ENCODE results near the gene ZNF341.

ZNF341 gene

DNA sequence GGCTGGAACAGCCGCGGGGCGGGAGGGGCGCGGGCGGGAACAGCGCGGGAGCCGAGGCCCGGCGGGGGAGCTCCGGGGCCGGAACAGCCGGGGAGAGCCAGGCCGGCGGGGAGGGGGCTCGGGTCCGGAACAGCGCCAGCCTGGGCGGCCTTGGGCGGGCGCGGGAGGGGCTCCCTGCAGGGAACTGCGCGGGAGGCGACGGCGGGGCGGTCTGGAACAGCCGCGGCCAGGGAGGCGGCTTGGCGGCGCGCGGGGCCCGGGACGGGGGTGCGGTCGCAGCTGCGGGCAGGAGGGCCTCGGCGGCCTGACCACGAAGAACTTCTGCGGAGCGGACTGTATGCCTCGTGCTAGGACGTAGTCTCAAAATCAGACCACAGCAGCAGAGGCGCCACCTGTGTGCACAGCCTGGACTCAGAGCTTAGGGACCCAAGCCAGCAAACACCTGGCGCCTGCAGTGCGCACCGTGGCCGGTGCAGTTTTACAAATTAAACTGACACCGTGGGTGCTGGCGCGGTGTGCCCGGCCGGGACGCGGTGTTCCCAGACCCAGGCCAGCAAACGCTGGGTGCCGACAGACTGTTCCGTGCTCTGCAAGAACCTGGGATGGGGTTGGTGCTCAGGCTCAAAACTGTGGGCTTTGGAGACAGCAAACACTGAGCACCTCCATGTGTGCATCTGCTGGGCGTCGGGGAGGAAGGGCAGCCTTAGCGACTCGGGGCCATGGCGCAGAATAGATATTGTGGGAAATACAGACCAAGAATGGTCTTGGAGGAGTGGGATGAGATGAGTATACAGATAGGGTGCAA, 572 bp downstream of the ZNF341 start:
- Histone ChIP-seq H3K27me3 (ENCODE audit: insufficient read depth, low read length, poor library complexity) (no peaks in the 10 kb centered on the region), H2AFZ (ENCODE audit: low read depth, low read length) (peak overlapping the region; percentile 77), H3K27ac (ENCODE audit: low read length) (peak overlapping the region; percentile 73), H3K79me2 (ENCODE audit: insufficient read depth, low read length) (no peaks in the 10 kb centered on the region), H3K4me1 (ENCODE audit: insufficient read depth, low read length) (peaks cover 37% of the 10 kb centered on the region), H4K20me1 (ENCODE audit: insufficient read depth, low read length) (no peaks in the 10 kb centered on the region), H3K9me3 (ENCODE audit: insufficient read depth, low read length, severe bottlenecking) (peaks cover 13% of the 10 kb centered on the region), H3K36me3 (ENCODE audit: insufficient read depth, low read length) (no peaks in the 10 kb centered on the region), H3K4me3 (ENCODE audit: low read depth in 1 of 2, low read length in 2 of 2) (peak overlapping the region; percentile 9 to 59; a peak in 3 of 4 replicates), H3K9ac (ENCODE audit: low read depth, low read length) (peak overlapping the region; percentile 65), H3K4me2 (ENCODE audit: insufficient read depth, low read length) (peak overlapping the region; percentile 79)
- ATAC-seq (ENCODE audit: insufficient read depth, low read depth) (peak; percentile 65), DNase-seq (peak; percentile 91)
- TF ChIP-seq, protein P1, sequence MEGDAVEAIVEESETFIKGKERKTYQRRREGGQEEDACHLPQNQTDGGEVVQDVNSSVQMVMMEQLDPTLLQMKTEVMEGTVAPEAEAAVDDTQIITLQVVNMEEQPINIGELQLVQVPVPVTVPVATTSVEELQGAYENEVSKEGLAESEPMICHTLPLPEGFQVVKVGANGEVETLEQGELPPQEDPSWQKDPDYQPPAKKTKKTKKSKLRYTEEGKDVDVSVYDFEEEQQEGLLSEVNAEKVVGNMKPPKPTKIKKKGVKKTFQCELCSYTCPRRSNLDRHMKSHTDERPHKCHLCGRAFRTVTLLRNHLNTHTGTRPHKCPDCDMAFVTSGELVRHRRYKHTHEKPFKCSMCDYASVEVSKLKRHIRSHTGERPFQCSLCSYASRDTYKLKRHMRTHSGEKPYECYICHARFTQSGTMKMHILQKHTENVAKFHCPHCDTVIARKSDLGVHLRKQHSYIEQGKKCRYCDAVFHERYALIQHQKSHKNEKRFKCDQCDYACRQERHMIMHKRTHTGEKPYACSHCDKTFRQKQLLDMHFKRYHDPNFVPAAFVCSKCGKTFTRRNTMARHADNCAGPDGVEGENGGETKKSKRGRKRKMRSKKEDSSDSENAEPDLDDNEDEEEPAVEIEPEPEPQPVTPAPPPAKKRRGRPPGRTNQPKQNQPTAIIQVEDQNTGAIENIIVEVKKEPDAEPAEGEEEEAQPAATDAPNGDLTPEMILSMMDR (IDR thresholded peaks at IDR 0.05; ENCODE audit: borderline replicate concordance, extremely low read depth, low read length, poor library complexity, severe bottlenecking), result peak; percentile 34
- TF ChIP-seq EZH2 (IDR thresholded peaks at IDR 0.05; ENCODE audit: borderline replicate concordance, low read depth, low read length, severe bottlenecking), result no peak

DNA sequence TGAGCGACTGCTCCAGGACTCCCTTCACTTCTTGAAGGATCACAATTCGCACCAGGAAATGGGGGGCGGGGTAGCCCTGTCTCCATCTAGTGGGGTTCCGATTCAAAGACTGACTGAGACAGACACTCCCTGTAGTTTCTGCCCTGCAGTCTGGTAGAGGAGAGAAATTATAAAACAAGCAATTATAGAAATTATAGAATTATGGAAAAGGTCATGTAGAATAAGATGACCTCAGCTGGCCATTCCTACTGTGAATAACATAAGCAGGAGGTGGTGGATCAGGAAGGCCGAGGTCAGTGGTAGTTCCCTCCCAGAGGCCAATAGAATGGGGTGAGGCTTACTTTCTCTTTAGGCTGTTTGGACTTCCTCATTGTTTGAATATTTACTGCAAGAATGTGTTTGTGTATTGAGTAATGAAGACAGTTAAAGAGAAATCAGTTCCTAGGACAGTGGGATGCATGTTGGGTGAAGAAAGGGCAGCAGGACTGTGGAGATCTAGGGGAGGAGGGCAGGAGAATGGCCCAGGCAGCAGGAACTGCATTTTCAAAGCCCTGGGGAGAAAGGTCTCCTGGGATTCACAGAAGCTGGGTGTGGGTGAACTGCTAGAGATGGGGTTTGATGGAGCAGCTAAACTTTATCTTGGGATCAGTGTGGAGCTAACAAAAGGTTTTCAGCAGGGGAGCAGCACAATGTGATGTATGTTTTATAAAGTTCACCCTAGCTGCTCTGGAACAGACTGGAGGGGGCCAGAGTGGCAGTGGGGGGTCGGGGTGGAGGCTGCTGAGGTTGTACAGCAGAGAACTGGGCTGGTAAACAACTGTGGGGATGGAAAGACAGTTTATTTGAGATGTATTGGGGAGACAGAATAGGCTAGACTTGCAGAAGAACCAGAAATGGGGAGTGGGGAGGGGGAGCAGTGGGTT, 2.1 kb downstream of the ZNF341 start:
- no peak for ATAC-seq (ENCODE audit: insufficient read depth, low read depth)
- Histone ChIP-seq H3K4me1 (ENCODE audit: insufficient read depth, low read length) (peaks cover 37% of the 10 kb centered on the region), H3K9ac (ENCODE audit: low read depth, low read length) (no peak overlapping the region), H4K20me1 (ENCODE audit: insufficient read depth, low read length) (no peaks in the 10 kb centered on the region), H3K36me3 (ENCODE audit: insufficient read depth, low read length) (no peaks in the 10 kb centered on the region), H3K27ac (ENCODE audit: low read length) (peak overlapping the region; percentile 2), H3K4me2 (ENCODE audit: insufficient read depth, low read length) (peak overlapping the region; percentile 0; the same call in 1 of the 2 replicates), H3K79me2 (ENCODE audit: insufficient read depth, low read length) (no peaks in the 10 kb centered on the region), H3K4me3 (ENCODE audit: low read depth in 1 of 2, low read length in 2 of 2) (no peak overlapping the region), H2AFZ (ENCODE audit: low read depth, low read length) (no peak overlapping the region), H3K9me3 (ENCODE audit: insufficient read depth, low read length, severe bottlenecking) (peaks cover 17% of the 10 kb centered on the region), H3K27me3 (ENCODE audit: insufficient read depth, low read length, poor library complexity) (no peaks in the 10 kb centered on the region)
- TF ChIP-seq EZH2 (IDR thresholded peaks at IDR 0.05; ENCODE audit: borderline replicate concordance, low read depth, low read length, severe bottlenecking), result no peak
- TF ChIP-seq, protein P1 (IDR thresholded peaks at IDR 0.05; ENCODE audit: borderline replicate concordance, extremely low read depth, low read length, poor library complexity, severe bottlenecking), result no peak
- peak; percentile 34 for DNase-seq

DNA sequence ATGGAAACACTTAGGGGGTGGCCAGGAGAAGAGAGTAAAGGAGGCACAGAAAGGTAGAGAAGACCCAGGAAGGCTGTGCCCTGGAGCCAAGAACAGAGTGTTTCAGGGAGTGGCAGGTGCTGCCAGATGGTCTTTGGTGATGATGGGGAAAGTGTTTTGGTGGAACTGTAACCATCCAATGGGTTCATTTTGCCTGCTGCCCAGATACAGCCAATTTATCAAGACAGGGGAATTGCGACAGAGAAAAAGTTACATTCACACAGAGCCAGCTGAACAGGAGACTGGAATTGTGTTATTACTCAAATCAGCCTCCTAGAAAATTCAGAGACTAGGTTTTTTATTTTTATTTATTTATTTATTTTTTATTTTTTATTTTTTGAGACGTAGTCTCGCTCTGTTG, 5.2 kb downstream of the ZNF341 start:
- Histone ChIP-seq H3K79me2 (ENCODE audit: insufficient read depth, low read length) (no peaks in the 10 kb centered on the region), H2AFZ (ENCODE audit: low read depth, low read length) (no peak overlapping the region), H3K4me2 (ENCODE audit: insufficient read depth, low read length) (no peak overlapping the region), H3K9ac (ENCODE audit: low read depth, low read length) (no peak overlapping the region), H3K4me1 (ENCODE audit: insufficient read depth, low read length) (peaks cover 26% of the 10 kb centered on the region), H4K20me1 (ENCODE audit: insufficient read depth, low read length) (no peaks in the 10 kb centered on the region), H3K4me3 (ENCODE audit: low read depth in 1 of 2, low read length in 2 of 2) (no peak overlapping the region), H3K36me3 (ENCODE audit: insufficient read depth, low read length) (no peaks in the 10 kb centered on the region), H3K9me3 (ENCODE audit: insufficient read depth, low read length, severe bottlenecking) (peaks cover 17% of the 10 kb centered on the region), H3K27ac (ENCODE audit: low read length) (no peak overlapping the region), H3K27me3 (ENCODE audit: insufficient read depth, low read length, poor library complexity) (no peaks in the 10 kb centered on the region)
- ATAC-seq (ENCODE audit: insufficient read depth, low read depth), result no peak
- no peak for DNase-seq
- TF ChIP-seq, protein P1 (IDR thresholded peaks at IDR 0.05; ENCODE audit: borderline replicate concordance, extremely low read depth, low read length, poor library complexity, severe bottlenecking), result no peak
- no peak for TF ChIP-seq EZH2 (IDR thresholded peaks at IDR 0.05; ENCODE audit: borderline replicate concordance, low read depth, low read length, severe bottlenecking)

Measured in DND-41 (cell line).